HG03439 (cell line): ENCODE data around the gene OPCML.

Experiments
- ATAC-seq: cut with Tn5 transposase; IDR thresholded peaks from one replicate; pipeline ENCODE4 v1.9.1; 2021; ENCODE audit warnings: mild to moderate bottlenecking, moderate library complexity; ENCODE audit not compliant: unreplicated experiment

The OPCML gene

DNA sequence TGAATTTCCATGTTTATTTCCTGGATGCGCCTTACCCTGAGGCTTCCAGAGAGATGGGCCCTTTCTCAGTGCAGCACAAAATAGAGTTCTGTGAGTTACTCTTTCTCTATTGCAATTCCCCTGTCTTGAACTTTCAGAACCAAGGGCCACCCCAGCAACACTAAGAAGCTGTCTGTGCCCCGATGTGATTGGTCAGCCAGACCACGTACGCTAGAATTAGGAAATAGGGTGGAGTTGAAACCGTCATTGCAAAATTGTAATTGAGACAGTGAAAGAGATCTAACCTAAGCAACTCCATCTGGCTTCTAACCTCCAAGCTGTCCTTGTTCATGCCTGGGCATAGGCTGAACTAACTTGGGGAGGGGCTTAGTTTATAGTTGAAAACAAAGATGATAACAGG is 981.3 kb downstream of the OPCML start:
- no peak for ATAC-seq

DNA sequence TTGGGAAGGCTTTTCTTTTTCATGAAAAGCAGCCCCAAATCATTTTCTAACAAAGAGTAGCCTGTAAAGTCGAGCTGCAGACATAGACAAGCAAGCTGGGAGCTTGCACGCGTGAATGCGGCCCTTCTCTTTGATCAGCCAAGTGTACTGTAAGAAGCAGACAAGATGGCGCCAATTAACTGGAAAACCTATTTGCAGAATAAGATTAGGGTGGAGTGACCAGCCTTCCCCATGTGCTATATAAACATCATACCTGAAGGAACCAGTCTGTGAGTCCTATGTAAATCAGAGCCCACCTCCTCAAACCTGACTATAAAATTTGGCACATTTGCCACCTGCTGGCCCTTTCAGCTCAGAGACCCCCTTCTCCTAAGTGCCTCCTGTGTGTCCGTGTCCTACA is 982.7 kb downstream of the OPCML start:
- ATAC-seq = no peak

DNA sequence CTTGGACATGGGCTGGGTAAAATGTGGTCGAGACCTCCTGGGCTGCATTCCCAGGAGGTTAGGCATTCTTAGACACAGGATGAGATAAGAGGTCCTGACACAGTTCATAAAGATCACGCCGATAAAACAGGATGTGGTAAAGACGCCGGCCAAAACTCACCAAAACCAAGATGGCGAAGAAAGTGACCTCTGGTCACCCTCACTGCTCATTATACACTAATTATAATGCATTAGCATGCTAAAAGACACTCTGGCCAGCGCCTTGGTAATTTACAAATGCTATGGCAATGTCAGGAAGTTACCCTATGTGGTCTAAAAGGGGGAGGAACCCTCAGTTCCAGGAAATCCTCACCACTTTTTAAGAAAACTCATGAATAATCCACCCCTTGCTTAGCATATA is 983.3 kb downstream of the OPCML start:
- ATAC-seq = no peak

DNA sequence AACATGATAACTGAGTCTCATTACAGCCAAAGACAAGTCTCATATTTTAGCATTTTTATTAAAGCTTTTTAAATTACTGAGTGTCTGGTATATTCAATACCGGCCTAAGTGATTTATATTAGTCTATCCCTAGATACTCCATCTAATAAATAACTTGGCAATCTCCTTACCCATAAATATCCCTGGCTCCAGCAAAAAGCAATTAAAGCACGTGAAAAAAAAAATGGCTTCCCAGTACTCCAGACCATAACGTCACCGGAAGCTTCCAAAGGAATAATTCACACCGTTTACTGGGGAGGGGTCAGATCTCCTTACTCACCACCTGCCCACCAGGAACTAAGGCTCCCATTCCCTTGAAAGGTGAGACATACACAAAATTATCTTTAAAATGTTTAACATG is 988.3 kb downstream of the OPCML start:
- ATAC-seq = no peak

DNA sequence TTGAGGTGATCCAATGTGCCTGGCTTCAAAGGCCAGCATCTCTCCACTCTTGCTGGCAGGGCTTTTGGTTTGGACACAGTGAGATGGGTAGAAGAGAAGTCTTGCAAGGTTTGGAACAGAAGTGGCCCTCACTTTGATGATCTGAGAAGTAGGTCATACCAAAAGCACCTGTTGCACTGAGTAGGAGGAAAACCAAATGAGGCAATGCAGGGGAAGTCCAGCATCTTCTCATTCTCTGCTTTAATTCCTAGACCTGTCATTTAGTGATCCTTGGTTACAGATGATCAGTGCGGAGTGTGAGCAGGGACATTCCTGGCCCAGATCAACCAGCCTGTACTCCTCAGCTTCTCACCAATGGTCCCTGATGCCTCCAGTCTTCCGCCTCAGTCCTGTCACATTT is 990.5 kb downstream of the OPCML start:
- no peak for ATAC-seq

DNA sequence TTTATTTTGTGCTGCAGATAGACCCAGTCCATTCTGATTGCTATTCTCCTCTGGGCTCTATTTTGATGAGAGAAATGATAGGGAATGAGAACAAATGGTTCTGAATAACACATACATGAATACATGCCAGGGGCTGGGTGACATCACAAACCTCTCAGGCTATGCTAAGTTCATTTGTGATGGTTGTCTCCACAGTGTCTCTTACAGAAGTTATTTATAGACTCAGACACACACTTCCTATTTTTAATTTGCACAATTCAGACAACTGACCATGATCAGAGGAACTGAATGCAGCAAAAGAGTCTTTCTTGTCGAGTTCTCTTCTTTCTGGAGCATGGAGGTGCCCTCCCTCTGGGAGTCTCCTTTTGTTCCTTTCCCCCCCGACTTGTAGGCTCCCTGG is 991.7 kb downstream of the OPCML start:
- ATAC-seq = no peak

DNA sequence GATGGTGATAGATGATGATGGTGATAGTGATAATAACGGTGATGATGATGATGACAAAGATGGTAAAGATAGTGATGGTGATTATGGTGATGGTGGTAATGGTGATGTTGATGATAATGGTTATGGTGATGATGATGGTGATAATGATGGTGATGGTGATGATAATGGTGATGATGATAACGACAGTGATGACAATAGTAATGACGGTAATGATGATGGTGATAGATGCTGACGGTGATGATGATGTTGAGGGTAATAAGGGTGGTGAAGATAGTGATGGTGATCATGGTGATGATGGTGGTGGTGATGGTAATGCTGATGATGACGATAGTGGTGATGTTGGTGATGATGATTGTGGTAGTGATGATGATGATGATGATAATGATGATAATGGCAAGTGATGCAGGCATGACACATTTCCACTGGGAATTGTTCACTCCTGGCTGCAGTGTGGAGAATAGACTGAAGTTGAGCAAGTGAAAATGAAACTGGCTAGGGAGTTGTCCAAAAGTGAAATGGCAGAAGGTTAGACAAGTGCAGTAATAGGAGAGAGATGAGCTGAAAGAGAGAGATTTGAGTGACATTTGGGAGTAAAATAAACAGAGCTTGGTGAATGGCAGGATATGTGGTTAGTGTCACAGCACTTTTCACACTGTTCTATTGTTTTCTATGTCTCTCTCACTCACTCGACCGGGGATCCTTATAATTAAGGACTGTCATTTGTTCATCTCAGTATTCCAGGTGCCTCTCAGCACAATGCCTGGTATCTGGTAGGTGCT is 992.5 kb downstream of the OPCML start:
- no peak for ATAC-seq

DNA sequence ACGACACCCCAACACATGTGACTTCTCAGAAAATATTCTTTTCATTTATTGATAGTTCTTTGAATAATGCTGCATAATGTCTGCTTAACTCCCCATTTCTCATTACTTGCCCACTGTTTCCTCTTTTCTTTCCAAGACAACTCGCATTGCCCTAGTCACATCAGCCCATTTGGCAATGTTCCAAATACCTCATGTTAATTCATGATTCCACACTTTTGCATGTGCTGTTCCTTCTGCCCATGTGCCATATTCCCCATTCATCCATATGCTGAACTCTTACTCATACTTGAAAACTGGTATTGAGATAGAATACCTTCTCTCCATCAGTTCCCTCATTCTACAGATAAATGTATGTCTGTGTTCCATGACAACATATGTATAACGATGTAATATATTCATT is 993.7 kb downstream of the OPCML start:
- no peak for ATAC-seq

DNA sequence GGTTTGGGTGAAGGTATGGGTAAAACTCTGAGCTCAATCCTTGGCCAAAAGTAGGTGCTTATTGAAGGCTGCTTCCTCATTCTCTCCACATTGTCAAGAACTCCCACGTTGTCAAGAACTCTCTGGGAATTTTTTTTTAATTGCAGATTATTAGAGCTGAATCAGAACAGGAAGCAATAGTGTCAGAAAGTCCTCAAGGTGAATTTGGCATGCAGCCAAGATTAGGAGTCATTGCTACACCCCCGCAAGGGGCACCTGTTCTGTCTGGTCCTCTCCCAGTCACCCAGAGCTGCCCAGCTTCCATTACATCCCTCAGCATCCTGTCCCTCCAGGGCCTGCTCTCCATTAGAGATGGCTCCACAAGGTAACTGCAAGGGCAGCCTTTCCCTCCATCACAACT is 996.5 kb downstream of the OPCML start:
- no peak for ATAC-seq

DNA sequence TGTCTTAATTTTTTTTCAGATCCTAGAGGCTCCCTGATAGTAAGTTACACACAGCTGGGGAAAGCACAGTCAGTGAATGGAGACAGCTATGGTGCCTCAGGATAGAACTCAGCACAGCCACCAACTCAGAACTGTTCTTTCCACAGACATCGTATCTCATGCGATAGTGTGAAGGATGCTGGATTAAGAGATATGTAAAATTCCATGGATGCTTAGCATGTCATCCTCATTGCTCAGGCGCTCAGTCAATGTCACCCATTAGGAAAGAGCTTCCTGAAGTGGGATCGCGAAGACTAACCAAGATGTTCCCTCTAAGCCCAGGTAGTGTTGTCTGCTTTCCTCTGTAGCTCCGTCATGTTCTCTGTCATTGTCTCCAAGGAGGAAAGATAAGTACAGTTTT is 1000.4 kb downstream of the OPCML start:
- ATAC-seq = no peak

DNA sequence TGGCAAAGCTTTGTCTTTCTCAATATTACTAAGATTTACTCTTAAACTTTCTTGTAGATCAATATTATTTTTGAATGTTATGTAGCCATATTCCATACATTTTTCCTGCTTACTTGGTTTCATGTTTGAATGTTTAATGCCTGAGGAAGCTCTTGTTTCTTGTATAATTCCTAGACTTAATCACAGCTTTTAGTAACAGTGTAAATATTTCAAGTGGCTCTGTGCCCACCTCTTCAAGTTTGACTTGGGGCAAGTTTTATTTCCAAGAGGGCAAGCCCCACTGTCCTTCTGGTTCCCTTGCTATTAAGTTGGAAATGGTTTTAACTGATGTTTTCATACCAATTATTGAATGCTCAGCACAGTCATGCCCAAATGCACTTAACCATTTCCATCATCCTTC is 1004.1 kb downstream of the OPCML start:
- ATAC-seq = no peak

DNA sequence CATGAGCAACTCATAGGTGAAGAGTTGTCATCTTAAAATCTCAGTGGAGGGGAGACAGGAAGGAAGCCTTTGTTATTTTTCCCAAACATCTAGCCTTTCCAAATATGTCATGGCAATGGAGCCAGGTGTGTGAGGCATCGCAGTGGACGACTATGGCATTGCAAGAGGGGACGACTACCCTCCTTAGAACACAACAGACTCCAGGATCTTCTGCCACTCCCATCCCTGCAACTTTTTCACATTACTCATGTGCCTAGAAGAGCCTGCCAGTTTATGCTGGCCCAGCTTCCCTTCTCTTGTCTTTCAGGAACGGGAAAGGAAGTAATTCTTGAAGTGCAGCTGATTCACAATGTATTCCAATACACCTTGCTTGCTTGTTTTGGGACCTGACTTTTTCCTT is 1008.4 kb downstream of the OPCML start:
- no peak for ATAC-seq

DNA sequence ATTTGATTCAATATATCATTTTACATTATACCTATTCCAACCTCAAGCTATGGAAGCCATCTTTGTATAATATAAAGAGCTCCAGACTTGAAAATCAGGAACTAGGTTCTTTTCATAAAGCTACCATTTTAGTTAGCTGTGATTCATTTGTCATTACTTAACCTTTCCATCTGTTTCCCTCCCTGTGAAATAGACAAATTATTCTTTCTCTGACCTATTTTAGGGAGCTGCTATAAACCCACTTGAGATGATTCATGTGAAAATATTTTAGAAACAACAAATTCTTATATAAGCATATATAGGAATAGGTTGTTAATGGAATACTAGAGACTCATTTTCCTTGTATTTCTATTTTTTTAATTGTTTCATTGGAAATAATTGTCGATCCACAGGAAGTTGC is 1012.1 kb downstream of the OPCML start:
- no peak for ATAC-seq

DNA sequence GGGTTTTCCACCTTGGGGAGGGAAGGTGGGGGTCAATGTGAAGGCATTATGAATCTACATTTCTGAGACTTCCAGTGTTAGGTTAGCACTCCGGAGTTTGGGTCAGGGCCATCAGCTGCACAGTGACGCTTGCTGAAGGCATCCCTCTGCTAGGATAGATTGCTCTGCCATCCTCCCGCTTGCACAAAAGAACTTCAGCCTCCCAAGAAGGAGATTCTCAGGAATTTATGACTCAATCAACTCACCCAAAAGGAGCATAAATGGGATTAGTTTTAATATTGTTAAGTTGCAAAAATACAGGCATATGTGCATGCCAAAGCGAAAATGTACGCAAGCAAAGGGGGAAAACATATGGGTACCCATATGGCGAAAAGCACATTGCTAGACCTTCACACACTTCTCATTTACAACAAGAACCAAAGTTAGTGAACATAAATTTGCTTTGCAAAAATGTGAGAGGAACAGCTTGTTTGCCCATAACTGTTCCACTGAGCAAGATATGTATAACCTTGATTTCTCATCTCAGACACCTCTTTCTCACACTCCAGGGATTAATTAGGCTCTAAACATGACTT is 1013.0 kb downstream of the OPCML start:
- ATAC-seq = no peak

DNA sequence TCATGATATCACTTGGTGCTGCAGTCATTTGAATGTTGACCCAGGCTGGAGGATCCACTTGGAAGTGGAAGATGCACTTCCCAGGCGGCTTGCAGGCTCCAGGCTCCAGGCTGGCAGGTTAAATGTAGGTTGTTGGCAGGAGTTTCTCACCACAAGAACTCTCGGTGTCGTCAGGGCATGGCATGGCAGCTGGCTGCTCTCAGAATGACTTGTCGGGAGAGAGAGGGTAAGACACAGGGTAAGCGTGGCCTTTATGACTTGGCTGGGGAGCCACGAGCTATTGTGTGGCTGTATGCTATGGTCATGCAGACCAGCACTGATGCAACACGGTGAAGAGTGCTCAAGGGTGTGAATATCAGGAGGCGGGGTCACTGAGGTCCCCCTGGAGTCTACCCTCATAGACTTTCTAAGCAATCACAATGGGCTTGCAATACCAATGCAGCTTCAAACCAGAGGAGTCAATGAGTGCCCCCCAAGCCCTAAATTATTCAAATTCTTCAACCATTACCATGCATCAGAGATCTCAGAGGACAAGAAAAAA is 1027.7 kb downstream of the OPCML start:
- no peak for ATAC-seq

DNA sequence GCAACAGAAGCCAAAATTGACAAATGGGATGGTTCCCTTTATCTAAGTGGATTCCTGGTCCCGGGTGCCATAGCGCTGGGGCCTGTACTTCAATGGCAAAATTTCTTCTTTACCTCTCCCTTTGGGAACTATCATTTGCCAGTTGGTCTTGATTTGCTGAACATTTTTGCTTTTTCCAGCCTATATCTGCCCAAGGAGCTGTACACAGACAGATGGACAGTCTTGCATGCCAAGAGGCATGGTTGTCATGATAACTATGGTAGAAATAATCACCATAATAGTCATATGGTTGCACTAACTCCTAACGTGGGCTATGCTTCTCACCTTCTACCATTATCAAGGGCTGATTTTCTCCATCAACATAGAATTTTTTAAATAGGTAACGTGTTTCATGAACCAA is 1030.9 kb downstream of the OPCML start:
- no peak for ATAC-seq

DNA sequence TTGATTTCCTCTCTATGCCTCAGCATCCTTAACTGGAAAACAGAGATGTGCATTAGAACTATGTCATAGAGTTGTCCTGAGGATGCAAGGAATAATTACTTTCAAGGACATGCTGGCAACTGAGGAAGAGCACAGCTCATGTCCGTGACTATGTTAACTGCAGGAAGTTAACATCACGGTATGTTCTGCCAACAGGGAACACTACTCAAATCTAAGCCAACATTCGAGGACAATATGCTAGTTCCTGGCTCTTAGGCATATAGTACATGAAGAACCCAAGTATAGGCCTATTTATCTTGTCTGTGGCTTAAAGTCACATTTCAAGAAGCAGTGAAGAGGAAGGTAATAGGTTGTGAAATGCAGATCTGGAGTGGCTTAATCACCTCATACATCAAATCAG is 1032.6 kb downstream of the OPCML start:
- no peak for ATAC-seq

DNA sequence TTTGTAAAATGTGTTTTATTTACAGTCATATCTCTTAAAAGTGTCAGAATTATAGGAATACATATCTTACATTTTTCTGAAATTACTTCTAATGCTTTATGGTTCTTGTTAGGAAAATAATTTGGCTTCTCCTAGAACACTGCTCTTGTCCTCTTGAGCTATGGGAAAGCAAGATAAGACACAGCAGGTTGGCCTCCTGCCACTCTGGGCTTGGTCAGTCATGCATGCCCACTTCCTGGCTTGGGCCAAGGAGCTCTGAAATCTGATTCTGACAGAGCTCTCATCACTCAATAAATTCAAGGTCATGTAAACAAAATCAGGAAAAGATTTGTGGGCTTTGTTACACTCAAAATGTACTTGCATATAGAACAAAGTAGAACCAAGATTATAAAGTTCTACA is 1036.0 kb downstream of the OPCML start:
- no peak for ATAC-seq

DNA sequence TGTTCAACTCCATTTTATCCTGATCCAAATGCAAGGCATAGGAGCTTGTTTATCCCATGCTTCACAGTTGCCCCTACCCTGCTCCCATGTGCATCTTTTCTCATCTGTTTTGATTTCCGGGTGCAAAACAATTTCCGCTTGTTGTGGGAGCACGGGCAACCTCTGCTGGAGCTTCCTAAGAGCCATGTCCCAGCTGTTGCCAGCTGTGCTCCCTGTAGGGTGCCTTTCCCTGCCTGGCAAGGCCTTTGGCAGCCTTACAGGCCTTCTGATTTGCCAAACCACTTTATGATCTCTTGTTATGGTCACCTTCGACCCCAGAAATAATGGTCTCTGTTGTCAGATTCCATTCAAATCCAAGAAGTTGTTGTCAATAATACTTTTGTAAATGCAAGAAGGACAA is 1038.5 kb downstream of the OPCML start:
- no peak for ATAC-seq

DNA sequence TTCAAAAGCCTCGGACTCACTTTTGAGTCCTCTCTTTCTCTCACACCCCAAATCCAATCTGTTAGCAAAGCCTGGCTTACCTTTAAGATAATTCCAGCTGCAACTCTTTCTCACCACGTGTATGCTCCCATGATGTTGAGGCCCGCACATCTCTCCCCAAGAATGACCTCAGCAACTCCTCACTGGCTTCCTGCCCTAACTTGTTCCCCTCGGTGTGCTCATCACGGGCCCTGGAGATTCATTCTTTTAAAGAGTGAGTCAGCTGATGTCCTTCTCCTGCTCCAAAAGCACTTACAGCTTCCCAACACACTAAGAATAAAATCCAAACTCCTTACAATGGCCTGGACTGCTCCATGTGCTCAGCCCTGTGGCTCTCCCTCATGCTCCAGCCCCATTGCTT is 1041.3 kb downstream of the OPCML start:
- no peak for ATAC-seq

DNA sequence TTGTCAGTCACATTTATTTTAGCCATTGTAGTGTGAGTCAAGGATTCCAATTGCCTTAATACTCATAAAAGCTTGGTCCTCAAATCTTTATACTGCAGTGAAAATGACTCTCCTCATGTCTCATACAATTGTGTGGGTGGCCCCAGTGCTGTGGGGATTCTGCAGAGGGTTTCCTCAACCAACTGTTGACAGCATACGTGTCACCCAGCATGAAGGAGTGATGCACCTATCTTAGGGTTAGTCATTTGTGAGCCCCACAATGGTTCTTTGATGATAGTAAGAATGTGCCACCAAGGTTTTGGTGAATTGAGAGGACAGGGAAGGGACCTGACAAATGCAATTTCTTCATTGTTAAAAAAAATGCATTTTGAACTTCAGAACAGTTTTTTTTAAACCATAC is 1046.2 kb downstream of the OPCML start:
- no peak for ATAC-seq

DNA sequence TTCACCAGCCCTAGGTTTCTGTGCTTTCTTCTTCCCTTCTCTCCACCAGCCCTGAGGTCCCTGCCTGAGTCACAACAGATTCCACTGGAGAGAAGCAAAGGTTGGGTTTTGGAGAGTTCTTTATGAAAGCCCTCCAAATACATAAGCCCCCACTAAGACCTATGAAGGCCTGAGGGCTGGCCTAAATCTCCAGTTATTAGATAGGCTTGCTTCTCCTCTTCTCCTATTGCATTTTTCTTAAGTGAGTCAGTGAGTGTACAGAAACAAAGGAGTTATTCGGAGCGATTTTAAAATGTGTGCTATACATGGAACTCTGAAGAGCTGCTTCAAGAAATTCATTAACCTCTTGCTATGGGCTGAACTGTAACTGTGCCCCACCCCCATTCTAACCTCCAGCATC is 1057.3 kb downstream of the OPCML start:
- ATAC-seq = no peak
